Kidney epithelial cell (primary cell): ENCODE results near the gene KIAA1614. TPM values are rescaled to one million over a fixed set of nuclear protein-coding genes. Genes with fewer than 3 reads are reported as not detected.

Experiments used
- DNase-seq: peaks from one replicate; pipeline ENCODE4 v3.0.0-alpha.2; 2010; ENCODE audit warnings: low read depth
- H3K27me3 ChIP-seq: 2 replicates; pipeline ENCODE4 v1.6.0; 2011; ENCODE audit warnings: low read length; ENCODE audit not compliant: control insufficient read depth, insufficient read depth
- H3K36me3 ChIP-seq: 2 replicates; pipeline ENCODE4 v1.5.1; 2011; ENCODE audit warnings: low read length; ENCODE audit not compliant: control insufficient read depth, insufficient read depth
- H3K4me3 ChIP-seq: 2 replicates; pipeline ENCODE4 v1.5.1; 2011; ENCODE audit warnings: low read depth, mild to moderate bottlenecking, control low read depth, low read length
- total RNA-seq: library from RNA; depleted of rRNA; stranded (reverse); fragments of >200 nt; gene quantifications from 2 replicates; pipeline ENCODE4 v1.2.3, GENCODE V29; 2015
- TF ChIP-seq, protein P1 (sequence below): IDR thresholded peaks from 2 replicates; pipeline ENCODE4 v1.5.1; 2011; ENCODE audit warnings: mild to moderate bottlenecking, moderate library complexity, low read length, control low read depth, inconsistent platforms; ENCODE audit not compliant: insufficient read depth, poor library complexity, severe bottlenecking

KIAA1614 gene
- total RNA-seq, 1 donor from 2014 or later, result 10.2 TPM

DNA sequence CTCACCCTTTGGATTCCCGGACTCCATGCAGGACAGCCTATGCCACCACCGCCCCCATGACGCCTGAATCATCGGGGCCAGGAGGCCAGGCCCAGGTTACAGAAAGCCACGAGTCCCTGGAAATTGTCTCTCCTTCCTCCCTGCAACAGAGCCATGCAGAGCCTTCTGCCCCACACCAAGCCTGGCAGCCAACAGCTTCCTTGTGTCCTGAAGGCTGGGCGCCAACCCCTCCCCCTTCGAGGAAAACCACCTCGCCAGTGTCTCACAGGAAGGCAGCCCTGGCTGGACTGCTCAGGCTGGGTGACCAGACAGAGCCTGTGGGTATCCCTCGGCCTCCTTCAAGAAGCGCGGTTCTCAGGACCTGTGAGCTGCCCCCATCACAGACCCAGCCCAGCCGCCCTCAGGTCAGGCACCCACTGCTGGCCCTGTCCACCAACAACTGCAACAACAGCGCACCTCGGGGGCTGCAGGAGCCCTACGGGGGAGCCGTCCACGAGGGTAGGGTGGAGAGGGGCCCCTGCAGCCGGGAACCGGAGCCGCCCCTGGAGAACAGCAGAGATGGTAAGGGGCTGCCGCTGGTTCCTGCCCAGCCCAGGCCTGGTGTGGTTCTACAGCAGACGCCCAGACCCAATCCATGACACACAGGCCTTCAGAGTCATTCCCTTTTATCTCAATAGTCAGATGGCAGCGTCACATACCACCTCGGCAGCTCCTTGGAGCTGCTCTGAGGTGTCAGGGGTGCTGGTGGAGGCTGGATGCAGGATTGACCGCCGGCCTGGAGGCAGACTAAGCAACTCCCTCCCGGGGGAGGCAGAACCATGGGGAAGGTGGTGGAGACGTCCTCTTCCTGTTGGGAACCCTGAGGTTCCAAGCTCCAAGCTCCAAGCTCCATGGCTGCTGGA lies 23.7 kb downstream of the KIAA1614 start:
- no peak for DNase-seq
- H3K36me3 ChIP-seq, result no peaks in the 10 kb centered on the region
- H3K27me3 ChIP-seq, result peaks cover 9% of the 10 kb centered on the region
- H3K4me3 ChIP-seq, result no peak overlapping the region
- TF ChIP-seq, protein P1, sequence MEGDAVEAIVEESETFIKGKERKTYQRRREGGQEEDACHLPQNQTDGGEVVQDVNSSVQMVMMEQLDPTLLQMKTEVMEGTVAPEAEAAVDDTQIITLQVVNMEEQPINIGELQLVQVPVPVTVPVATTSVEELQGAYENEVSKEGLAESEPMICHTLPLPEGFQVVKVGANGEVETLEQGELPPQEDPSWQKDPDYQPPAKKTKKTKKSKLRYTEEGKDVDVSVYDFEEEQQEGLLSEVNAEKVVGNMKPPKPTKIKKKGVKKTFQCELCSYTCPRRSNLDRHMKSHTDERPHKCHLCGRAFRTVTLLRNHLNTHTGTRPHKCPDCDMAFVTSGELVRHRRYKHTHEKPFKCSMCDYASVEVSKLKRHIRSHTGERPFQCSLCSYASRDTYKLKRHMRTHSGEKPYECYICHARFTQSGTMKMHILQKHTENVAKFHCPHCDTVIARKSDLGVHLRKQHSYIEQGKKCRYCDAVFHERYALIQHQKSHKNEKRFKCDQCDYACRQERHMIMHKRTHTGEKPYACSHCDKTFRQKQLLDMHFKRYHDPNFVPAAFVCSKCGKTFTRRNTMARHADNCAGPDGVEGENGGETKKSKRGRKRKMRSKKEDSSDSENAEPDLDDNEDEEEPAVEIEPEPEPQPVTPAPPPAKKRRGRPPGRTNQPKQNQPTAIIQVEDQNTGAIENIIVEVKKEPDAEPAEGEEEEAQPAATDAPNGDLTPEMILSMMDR, result no peak

GRCh38 chr1:180937012-180937372 lies 24.3 kb downstream of the KIAA1614 start:
- no peak for DNase-seq
- TF ChIP-seq, protein P1, result no peak
- no peaks in the 10 kb centered on the region for H3K36me3 ChIP-seq
- no peak overlapping the region for H3K4me3 ChIP-seq
- peaks cover 9% of the 10 kb centered on the region for H3K27me3 ChIP-seq

DNA sequence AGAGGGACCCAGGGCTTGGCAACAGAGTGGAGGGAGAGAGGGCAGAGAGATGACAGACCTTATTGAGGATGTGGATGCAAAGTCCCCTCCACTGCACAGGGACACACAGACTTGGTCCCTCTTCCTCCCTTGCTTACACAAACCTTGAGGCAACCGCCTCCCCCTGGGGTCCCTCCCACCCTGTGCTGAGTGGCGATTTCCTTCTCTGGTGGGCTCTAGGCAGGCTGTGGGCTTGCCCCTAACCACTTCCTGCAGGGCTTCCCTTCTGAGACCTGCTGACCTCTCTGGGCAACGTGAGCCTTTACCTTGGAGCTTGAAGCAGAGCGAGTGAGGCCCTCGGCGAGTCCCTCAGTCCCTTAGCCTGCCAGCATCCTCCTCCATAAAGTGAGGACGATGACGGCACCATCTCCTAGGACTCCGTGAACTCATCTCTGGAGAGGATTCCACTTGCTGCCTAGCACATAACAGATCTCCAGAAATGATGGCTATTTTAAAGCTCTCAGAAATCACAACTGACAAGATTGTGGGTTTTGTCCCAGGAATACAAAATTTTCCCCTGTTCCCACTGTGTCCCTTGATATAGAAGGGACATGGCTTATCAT lies 25.0 kb downstream of the KIAA1614 start:
- Histone ChIP-seq H3K27me3 (peaks cover 9% of the 10 kb centered on the region), H3K4me3 (no peak overlapping the region), H3K36me3 (no peaks in the 10 kb centered on the region)
- TF ChIP-seq, protein P1, result no peak
- no peak for DNase-seq

DNA sequence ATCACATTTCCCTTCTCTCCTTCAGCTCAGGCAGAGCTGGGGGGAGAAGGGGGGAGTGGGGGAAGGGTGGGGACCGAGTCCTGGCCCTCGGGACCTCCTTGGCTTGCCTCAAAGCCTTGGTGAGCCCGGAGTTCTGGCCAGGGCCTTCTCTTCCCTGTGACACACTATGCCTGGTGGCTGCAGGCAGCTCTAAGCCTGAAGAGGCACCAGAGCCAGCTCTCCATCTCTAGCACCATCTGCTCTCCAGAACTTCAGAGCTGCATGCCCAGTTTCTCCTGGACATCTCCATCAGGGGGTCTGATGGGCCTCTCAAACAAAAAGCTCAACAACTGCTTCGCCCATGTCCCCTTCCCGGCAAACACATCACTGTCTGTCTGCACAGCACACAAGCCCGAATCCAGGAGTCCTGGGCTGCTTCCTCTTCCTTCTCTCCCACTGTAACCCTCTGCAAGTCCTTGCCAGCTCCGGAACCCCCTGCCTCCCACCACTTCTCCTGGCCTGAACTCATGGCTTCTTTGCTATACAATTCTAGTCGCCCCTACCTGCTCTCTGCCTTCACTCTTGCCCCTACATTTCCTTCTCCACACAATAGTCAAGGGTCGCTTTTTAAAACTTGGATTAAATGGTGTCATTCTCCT lies 26.5 kb downstream of the KIAA1614 start:
- H3K36me3 ChIP-seq, result no peaks in the 10 kb centered on the region
- TF ChIP-seq, protein P1, result no peak
- no peak overlapping the region for H3K4me3 ChIP-seq
- H3K27me3 ChIP-seq, result peaks cover 9% of the 10 kb centered on the region
- no peak for DNase-seq

- Histone ChIP-seq H3K4me3 (no peak overlapping the region), H3K27me3 (peaks cover 9% of the 10 kb centered on the region), H3K36me3 (no peaks in the 10 kb centered on the region)
- TF ChIP-seq, protein P1, result no peak
- DNase-seq, result no peak
These were observed 27.0 kb downstream of the KIAA1614 start for GRCh38 chr1:180939711-180940103.
